ENCODE results near the gene PLEKHA6. TPM values are rescaled to one million over a fixed set of nuclear protein-coding genes. Genes with fewer than 3 reads are reported as not detected.
A peak's percentile ranks its signal among the peaks of the same experiment; 100 is the strongest.

The PLEKHA6 gene
- total RNA-seq, 6 donors from 2014 or later: 3.3 to 6.9 (median 4.9) TPM

- H3K4me1 ChIP-seq: peaks cover 28 to 37% (median 35%) of the 10 kb centered on the region in 4 donors
- TF ChIP-seq POLR2AphosphoS5 (IDR thresholded peaks at IDR 0.05): no peak
- no peak for TF ChIP-seq POLR2A (IDR thresholded peaks at IDR 0.05)
- no peak for TF ChIP-seq EP300 (IDR thresholded peaks at IDR 0.05)
- TF ChIP-seq CTCF (IDR thresholded peaks at IDR 0.05): no peak
- peak overlapping the region in 2 of 4 donors; percentile 39 to 65 for H3K27ac ChIP-seq
- no peaks in the 10 kb centered on the region for H3K9me3 ChIP-seq
- DNase-seq: no peak
- 81 to 85% methylated on average over 13 of the region's 13 CpGs for WGBS, 2 donors
- no peaks in the 10 kb centered on the region for H3K27me3 ChIP-seq
- H3K36me3 ChIP-seq: no peaks in the 10 kb centered on the region
- no peak overlapping the region for H3K4me3 ChIP-seq
- ATAC-seq (ENCODE audit: low FRiP score in 2 of 2): no peak
Measured at GRCh38 chr1:204285436-204286305, 74.1 kb downstream of the PLEKHA6 start.

- WGBS, 2 donors: 86 to 90% methylated on average over 2 of the region's 2 CpGs
- H3K9me3 ChIP-seq: no peaks in the 10 kb centered on the region
- TF ChIP-seq POLR2AphosphoS5 (IDR thresholded peaks at IDR 0.05) (no peak), EP300 (IDR thresholded peaks at IDR 0.05) (no peak), CTCF (IDR thresholded peaks at IDR 0.05) (no peak), POLR2A (IDR thresholded peaks at IDR 0.05) (no peak)
- no peaks in the 10 kb centered on the region for H3K36me3 ChIP-seq
- no peak overlapping the region for H3K4me3 ChIP-seq
- H3K4me1 ChIP-seq: peaks cover 28 to 37% (median 35%) of the 10 kb centered on the region in 4 donors
- H3K27me3 ChIP-seq: no peaks in the 10 kb centered on the region
- H3K27ac ChIP-seq: no peak overlapping the region
- no peak for DNase-seq
- ATAC-seq (ENCODE audit: low FRiP score in 2 of 2): no peak
Measured at GRCh38 chr1:204284929-204285328, 74.8 kb downstream of the PLEKHA6 start.

- Histone ChIP-seq H3K27ac (peak overlapping the region in 1 of 4 donors; percentile 42), H3K9me3 (no peaks in the 10 kb centered on the region), H3K4me1 (peaks cover 28 to 37% (median 34%) of the 10 kb centered on the region in 4 donors), H3K36me3 (no peaks in the 10 kb centered on the region), H3K27me3 (no peaks in the 10 kb centered on the region), H3K4me3 (no peak overlapping the region)
- TF ChIP-seq CTCF (IDR thresholded peaks at IDR 0.05): no peak
- TF ChIP-seq POLR2A (IDR thresholded peaks at IDR 0.05): no peak
- TF ChIP-seq POLR2AphosphoS5 (IDR thresholded peaks at IDR 0.05): no peak
- TF ChIP-seq EP300 (IDR thresholded peaks at IDR 0.05): no peak
- no peak for DNase-seq
- no peak for ATAC-seq (ENCODE audit: low FRiP score in 2 of 2)
- WGBS, 2 donors: 72 to 78% methylated on average over 7 to 9 of the region's 9 CpGs
Measured at GRCh38 chr1:204283711-204284651, 75.7 kb downstream of the PLEKHA6 start.

GRCh38 chr1:204282761-204283221, 76.9 kb downstream of the PLEKHA6 start:
- H3K9me3 ChIP-seq: no peaks in the 10 kb centered on the region
- TF ChIP-seq EP300 (IDR thresholded peaks at IDR 0.05) (no peak), POLR2A (IDR thresholded peaks at IDR 0.05) (no peak), POLR2AphosphoS5 (IDR thresholded peaks at IDR 0.05) (no peak), CTCF (IDR thresholded peaks at IDR 0.05) (no peak)
- no peak for ATAC-seq (ENCODE audit: low FRiP score in 2 of 2)
- H3K4me3 ChIP-seq: no peak overlapping the region
- DNase-seq: peak in 1 of 2 donors; percentile 72
- H3K27me3 ChIP-seq: no peaks in the 10 kb centered on the region
- peaks cover 19 to 27% (median 26%) of the 10 kb centered on the region in 4 donors for H3K4me1 ChIP-seq
- no peaks in the 10 kb centered on the region for H3K36me3 ChIP-seq
- 59 to 64% methylated on average over 9 to 11 of the region's 11 CpGs for WGBS, 2 donors
- H3K27ac ChIP-seq: peak overlapping the region in 3 of 4 donors; percentile 30 to 42 (median 40)
